Measurements from ENCODE around the gene ARSJ. TPM values are rescaled to one million over a fixed set of nuclear protein-coding genes. Genes with fewer than 3 reads are reported as not detected.

Gene ARSJ
- total and polyA plus RNA-seq, 10 donors = 0.07 to 1.6 (median 0.52) TPM

- peaks cover 0 to 3% (median 0%) of the 10 kb centered on the region in 7 donors for H3K27me3 ChIP-seq (replicated peaks in 1 of 7)
- TF ChIP-seq POLR2AphosphoS5 (IDR thresholded peaks at IDR 0.05) (no peak), POLR2A (IDR thresholded peaks at IDR 0.05) (no peak), CTCF (IDR thresholded peaks at IDR 0.05 in 8 of 11, conservative IDR thresholded peaks at IDR 0.05 in 3 of 11) (no peak)
- H3K4me3 ChIP-seq = no peak overlapping the region
- 64 to 85% (median 74%) methylated on average over 3 of the region's 3 CpGs for WGBS, 5 donors
- H3K4me1 ChIP-seq = no peaks in the 10 kb centered on the region
- no peak overlapping the region for H3K27ac ChIP-seq
- intact Hi-C loops (cut with DNase I; ENCODE audit: low total_unique reads) = no loop called here
- no peaks in the 10 kb centered on the region for H3K36me3 ChIP-seq
- no peak for DNase-seq
- H3K9me3 ChIP-seq = peaks cover 0 to 3% (median 0%) of the 10 kb centered on the region in 8 donors
These were observed 8.0 kb upstream of the ARSJ start for GRCh38 chr4:113987382-113987941.

DNA sequence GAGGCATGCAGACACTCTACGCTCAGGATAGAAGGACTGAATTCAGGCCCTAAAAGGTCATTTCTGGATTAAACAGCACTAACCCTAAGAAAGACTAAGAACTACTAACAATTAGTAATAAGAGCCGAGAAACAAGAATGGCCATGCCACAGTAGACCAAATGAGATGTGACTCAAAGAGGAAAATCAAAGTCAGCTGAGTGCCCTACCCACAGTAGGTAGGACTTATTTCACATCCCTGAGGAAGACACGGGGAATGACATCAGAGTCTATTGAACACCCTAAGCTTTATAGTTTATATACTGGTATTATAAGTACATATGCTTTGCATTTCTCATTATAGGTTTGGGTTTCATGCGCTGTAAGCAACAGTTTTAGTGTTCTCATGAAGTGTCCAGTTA lies 2.7 kb upstream of the ARSJ start:
- TF ChIP-seq CTCF (IDR thresholded peaks at IDR 0.05 in 8 of 11, conservative IDR thresholded peaks at IDR 0.05 in 3 of 11) (no peak), POLR2AphosphoS5 (IDR thresholded peaks at IDR 0.05) (no peak), POLR2A (IDR thresholded peaks at IDR 0.05) (no peak)
- no peaks in the 10 kb centered on the region for H3K36me3 ChIP-seq
- H3K4me3 ChIP-seq = no peak overlapping the region
- intact Hi-C loops (cut with DNase I; ENCODE audit: low total_unique reads) = no loop called here
- H3K9me3 ChIP-seq = peaks cover 0 to 3% (median 0%) of the 10 kb centered on the region in 8 donors
- peaks cover 0 to 24% (median 7%) of the 10 kb centered on the region in 6 donors for H3K4me1 ChIP-seq
- 92 to 96% (median 92%) methylated on average over 4 of the region's 4 CpGs for WGBS, 5 donors
- no peak for DNase-seq
- no peak overlapping the region for H3K27ac ChIP-seq
- H3K27me3 ChIP-seq (replicated peaks in 1 of 7) = peaks cover 0 to 45% (median 11%) of the 10 kb centered on the region in 7 donors

DNA sequence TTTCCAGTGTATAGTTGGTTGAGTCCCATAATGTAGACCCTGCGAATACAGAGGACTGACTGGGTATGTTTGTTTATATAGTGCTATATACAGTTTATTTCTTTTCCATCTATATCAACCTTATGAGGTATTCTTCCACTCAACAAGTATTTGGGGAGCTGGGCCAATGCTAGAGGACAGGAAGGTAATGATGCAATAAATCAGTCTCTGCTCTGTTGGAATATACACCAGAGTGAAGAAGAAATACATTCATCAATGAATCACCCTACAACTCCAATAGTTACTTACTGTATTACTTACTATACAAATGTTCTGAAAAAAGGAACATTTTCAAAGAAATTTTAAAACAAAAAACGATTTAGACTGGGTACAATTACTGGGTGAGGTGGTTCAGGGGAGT lies 2.1 kb upstream of the ARSJ start:
- 68 to 86% (median 76%) methylated on average over 2 of the region's 2 CpGs for WGBS, 5 donors
- intact Hi-C loops (cut with DNase I; ENCODE audit: low total_unique reads) = no loop called here
- H3K9me3 ChIP-seq = peaks cover 0 to 3% (median 0%) of the 10 kb centered on the region in 8 donors
- peaks cover 0 to 25% (median 9%) of the 10 kb centered on the region in 6 donors for H3K4me1 ChIP-seq
- DNase-seq = no peak
- TF ChIP-seq POLR2A (IDR thresholded peaks at IDR 0.05) (no peak), POLR2AphosphoS5 (IDR thresholded peaks at IDR 0.05) (no peak), CTCF (IDR thresholded peaks at IDR 0.05 in 8 of 11, conservative IDR thresholded peaks at IDR 0.05 in 3 of 11) (no peak)
- H3K4me3 ChIP-seq = no peak overlapping the region
- no peak overlapping the region for H3K27ac ChIP-seq
- no peaks in the 10 kb centered on the region for H3K36me3 ChIP-seq
- H3K27me3 ChIP-seq (replicated peaks in 1 of 7) = peaks cover 0 to 45% (median 11%) of the 10 kb centered on the region in 7 donors

GRCh38 chr4:113979905-113980615 lies 613 bp upstream of the ARSJ start:
- intact Hi-C loops (cut with DNase I; ENCODE audit: low total_unique reads) = no loop called here
- peak overlapping the region; percentile 26 to 67 (median 42) for H3K4me3 ChIP-seq
- peaks cover 0 to 30% (median 9%) of the 10 kb centered on the region in 6 donors for H3K4me1 ChIP-seq
- H3K9me3 ChIP-seq = peaks cover 0 to 3% (median 0%) of the 10 kb centered on the region in 8 donors
- H3K27ac ChIP-seq = peak overlapping the region in 3 of 8 donors; percentile 2 to 60 (median 8)
- TF ChIP-seq POLR2AphosphoS5 (IDR thresholded peaks at IDR 0.05) (no peak), CTCF (IDR thresholded peaks at IDR 0.05 in 8 of 11, conservative IDR thresholded peaks at IDR 0.05 in 3 of 11) (no peak), POLR2A (IDR thresholded peaks at IDR 0.05) (no peak)
- H3K36me3 ChIP-seq = no peaks in the 10 kb centered on the region
- DNase-seq = no peak
- WGBS, 5 donors = 7 to 9% (median 7%) methylated on average over 14 to 17 of the region's 17 CpGs
- peaks cover 0 to 45% (median 11%) of the 10 kb centered on the region in 7 donors for H3K27me3 ChIP-seq (replicated peaks in 1 of 7)

All from spleen (tissue), 11 donors.